Activated CD4-positive, CD25-positive, alpha-beta regulatory T cell (primary cell): ENCODE results near the gene USP33.
"Not testable (repeated sequence)": the region's sequence is repeated elsewhere in the genome, so short reads cannot be mapped to it uniquely, and the experiment has no call there.

Experiments
- DNase-seq, 4 experiments: peaks; one replicate each; lab custom pipeline; 2025; lab: John Stamatoyannopoulos, UW

The USP33 gene

GRCh38 chr1:77671836-77672235 is 87.8 kb downstream of the USP33 start:
- no peak for DNase-seq

DNA sequence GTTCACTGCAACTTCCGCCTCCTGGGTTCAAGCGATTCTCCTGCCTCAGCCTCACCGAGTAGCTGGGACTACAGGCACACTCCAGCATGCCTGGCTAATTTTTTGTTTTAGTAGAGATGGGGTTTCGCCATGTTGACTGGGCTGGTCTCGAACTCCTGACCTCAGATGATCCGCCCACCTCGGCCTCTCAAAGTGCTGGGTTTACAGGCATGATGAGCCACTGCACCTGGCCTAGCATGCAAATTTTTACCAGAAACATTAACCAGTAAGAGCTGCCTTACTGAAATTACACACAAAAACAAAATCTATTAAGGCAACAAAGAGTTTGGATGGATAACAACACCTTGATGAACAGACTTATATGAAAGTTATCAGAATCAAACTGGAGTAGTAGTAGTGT is 89.3 kb downstream of the USP33 start:
- no peak for DNase-seq

DNA sequence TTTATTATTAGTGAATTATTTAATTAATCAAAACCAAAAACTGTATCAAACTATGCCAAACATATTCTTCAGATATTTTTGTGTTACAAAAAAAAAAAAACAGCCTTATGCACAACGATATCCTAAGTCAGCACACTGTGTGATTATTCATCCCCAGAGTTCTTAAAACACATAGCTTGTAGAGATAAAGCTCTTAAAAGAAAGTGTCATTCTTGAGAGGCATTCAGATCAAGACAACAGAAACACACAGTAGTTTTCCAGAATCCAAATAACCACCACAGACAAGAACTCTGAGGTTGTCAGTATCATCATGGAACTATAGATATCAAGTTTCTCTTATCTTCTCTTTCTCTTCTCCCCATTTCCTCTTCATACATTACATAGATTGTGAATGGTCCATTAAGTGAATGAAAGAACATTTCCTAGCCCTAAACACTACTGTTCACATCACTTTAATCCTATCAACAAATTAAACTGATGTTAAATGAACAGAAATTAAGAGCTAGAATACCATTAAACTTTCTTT is 90.7 kb downstream of the USP33 start:
- DNase-seq: no peak

- DNase-seq: no peak
Observed at GRCh38 chr1:77664939-77665516, 94.6 kb downstream of the USP33 start.

DNA sequence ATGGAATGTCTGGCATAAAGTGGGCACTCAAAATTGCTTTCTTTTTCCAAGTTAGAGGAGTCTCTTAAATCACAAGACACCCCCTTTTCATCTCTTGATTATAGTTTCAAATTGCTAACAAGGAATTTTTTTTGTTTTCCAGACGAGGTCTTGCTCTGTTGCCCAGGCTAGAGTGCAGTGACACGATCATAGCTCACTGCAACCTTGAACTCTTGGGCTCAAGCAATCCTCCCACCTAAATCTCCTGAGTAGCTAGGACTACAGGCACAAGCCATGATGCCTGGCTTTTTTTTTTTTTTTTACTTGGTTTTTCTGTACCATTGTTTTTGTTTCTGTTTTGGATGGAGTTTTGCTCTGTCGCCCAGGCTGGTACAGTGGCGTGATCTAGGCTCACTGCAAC is 98.0 kb downstream of the USP33 start:
- no peak for DNase-seq

GRCh38 chr1:77659879-77660593 is 99.6 kb downstream of the USP33 start:
- DNase-seq: no peak

GRCh38 chr1:77658271-77658670 is 101.4 kb downstream of the USP33 start:
- DNase-seq: no peak

- no peak for DNase-seq
Observed at GRCh38 chr1:77655431-77655974, 104.1 kb downstream of the USP33 start.

DNA sequence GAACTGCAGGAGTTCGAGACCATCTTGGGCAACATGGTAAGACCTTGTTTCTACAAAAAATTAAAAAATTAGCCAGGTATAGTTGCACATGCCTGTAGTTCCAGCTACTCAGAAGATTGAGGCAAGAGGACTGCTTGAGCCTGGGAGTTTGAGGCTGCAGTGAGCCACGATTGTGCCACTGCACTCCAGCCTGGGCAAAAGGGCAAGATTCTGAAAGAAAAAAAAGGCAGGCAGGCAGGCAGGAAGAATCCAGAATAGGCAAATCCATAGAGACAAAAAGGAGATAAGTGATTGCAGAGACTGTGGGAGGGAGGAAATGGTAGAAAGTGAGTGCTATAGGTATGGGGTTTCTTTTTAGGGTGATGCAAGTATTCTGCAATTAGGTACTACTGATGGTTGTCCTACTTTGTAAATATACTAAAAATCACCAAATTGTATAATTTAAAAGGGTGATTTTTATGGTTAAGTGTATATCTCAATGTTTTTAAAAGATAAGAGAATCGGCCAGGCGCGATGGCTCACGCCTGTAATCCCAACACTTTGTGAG is 106.6 kb downstream of the USP33 start:
- no peak for DNase-seq

DNA sequence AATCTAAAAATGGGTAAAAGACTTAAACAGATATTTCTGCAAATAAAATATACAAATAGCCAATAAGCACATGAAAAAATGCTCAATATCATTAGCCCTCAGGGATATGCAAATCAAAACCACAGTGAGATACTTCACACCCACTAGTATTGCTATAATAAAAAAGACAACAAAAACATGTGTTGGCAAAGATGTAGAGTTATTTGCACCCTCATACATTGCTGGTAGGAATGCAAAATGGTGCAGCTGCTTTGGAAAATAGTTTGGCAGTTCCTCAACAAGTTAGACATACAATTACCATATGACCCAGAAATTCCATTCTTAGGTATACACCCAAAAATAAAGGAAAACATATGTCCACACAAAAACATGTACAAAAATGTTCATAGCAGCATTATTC is 107.4 kb downstream of the USP33 start:
- DNase-seq: no peak

DNA sequence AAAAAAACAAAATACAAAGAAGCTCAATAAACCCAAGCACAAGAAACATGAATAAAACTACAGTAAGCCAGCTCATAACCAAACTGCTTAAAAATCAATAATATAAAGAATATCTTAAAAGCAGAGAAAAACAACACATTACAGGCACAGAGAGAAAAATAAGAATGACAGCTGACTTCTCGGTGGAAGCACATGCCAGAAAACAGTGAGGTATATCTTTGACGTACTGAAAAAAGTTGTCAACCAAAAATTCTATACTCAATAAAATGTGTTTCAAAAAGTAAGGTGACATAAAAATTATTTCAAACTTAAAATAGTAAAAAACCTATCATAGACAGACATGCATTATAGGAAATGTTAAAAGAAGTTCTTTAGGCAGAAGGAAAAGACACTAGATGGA is 110.5 kb downstream of the USP33 start:
- no peak for DNase-seq

DNA sequence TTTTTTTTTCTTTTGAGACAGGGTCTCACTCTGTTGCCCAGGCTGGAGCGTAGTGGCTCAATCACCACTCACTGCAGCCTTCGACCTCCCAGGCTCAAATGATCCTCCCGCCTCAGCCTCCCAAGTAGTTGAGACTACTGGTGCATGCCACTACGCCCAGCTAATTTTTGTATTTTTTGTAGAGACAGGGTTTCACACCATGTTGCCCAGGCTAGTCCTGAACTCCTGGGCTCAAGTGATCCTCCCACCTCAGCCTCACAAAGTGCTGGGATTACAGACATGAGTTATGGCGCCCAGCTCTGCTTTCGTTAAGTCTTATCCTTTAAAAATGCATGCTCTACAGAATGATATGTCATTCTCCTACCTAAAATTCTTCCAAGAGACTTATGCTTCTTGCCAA is 113.4 kb downstream of the USP33 start:
- not testable (repeated sequence) for DNase-seq
